ENCODE data around the gene S100A7.
"Not testable (repeated sequence)": the region's sequence is repeated elsewhere in the genome, so short reads cannot be mapped to it uniquely, and the experiment has no call there.

S100A7 gene

GRCh38 chr1:153459655-153460054 is 796 bp downstream of the S100A7 start:
- TF ChIP-seq ZFX (IDR thresholded peaks at IDR 0.05; ENCODE audit: borderline replicate concordance) (no peak), CTCF (IDR thresholded peaks at IDR 0.05) (no peak)
- no peak overlapping the region for H3K27ac ChIP-seq

- no peak for TF ChIP-seq CTCF (IDR thresholded peaks at IDR 0.05)
- TF ChIP-seq ZFX (IDR thresholded peaks at IDR 0.05; ENCODE audit: borderline replicate concordance) = no peak
- no peak overlapping the region for H3K27ac ChIP-seq
Observed at GRCh38 chr1:153456396-153456795, 4.1 kb downstream of the S100A7 start.

DNA sequence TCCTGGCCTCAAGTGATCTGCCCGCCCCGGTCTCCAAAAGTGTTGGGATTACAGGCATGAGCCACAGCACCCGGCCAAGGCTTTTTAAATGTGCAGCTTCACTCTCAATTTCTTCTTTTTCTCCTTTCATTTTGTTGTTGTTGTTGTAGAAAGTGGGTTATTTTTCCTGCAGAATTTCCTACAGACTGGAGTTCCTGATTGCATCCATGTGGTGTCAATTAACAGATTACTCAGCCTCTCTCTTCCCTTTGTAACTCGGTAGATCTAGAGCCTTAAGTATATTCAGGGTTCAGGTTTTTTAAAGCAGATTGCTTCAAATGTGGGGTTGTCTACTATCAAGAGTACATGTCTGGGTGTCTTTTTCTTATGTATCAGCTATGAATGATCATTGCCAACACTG is 11.6 kb downstream of the S100A7 start:
- not testable (repeated sequence) for H3K27ac ChIP-seq

DNA sequence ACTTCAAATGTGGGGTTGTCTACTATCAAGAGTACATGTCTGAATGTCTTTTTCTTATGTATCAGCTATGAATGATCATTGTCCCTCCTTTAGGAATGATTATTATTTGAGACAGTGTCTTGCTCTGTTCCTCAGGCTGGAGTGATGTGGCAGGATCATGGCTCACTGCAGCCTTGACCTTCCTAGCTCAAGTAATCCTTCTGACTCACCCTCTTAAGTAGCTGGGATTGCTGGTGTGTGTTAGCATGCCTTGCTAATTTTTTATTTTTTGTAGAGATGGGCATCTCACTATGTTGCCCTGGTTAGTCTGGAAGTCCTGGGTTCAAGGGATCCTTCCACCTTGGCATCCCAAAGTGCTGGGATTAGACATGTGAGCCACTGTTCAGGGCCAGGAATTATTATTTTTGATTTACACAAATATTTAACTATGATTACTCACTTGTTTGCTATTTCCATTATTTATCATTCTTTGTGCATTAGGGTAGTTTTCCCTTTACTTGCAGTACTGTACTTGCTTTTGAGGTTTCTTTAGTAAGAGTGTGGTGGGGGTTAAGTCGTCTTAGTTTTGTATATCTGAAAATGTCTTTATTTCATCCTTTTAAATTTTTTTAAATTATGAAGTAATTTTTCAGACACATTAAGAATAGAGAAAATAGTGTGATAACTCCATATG is 12.8 kb downstream of the S100A7 start:
- H3K27ac ChIP-seq = no peak overlapping the region
- TF ChIP-seq CTCF (IDR thresholded peaks at IDR 0.05) (no peak), ZFX (IDR thresholded peaks at IDR 0.05; ENCODE audit: borderline replicate concordance) (no peak)

DNA sequence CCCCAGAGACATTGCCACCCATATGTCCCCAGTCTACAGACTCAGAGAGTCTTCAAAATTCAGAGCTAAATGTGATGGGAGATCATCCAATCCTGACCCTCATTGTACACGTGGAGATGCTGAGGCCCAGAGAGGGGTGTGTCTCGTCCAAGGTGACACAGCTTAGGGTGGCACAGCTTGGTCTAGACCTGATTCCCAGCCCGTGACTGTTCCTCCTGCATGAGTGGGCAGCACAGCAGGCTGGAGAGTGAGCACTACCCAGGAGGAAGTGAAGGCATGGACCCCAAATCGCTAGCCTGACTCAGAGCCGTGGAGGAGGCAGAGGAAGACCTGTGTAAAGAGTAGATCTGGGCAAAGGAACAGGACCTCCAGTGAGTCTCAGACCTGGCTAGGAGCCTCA is 16.4 kb downstream of the S100A7 start:
- TF ChIP-seq CTCF (IDR thresholded peaks at IDR 0.05) = no peak
- no peak for TF ChIP-seq ZFX (IDR thresholded peaks at IDR 0.05; ENCODE audit: borderline replicate concordance)
- H3K27ac ChIP-seq = no peak overlapping the region

DNA sequence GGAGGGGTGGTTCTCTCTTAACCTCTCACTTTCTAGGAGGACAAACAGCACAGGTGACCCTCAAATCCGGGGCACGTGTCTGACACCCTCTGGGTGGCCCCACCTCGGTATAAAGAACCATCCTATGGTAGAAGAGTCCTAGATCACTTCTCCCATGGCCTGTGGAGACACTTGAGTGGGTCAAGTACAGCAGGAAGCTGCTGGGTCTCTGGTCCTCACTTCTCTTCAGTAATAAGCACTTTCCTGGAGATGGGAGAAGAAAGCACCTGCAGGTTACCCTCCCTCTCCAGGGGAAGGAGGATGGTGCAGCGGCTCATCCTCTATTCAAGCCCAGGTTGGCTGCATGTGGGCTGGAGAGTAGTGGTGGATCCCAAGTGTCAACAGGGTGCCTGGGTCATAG is 17.0 kb downstream of the S100A7 start:
- H3K27ac ChIP-seq = no peak overlapping the region
- TF ChIP-seq CTCF (IDR thresholded peaks at IDR 0.05) (no peak), ZFX (IDR thresholded peaks at IDR 0.05; ENCODE audit: borderline replicate concordance) (no peak)

GRCh38 chr1:153441238-153441755 is 19.2 kb downstream of the S100A7 start:
- H3K27ac ChIP-seq = no peak overlapping the region
- TF ChIP-seq CTCF (IDR thresholded peaks at IDR 0.05) (no peak), ZFX (IDR thresholded peaks at IDR 0.05; ENCODE audit: borderline replicate concordance) (no peak)

GRCh38 chr1:153439273-153439672 is 21.2 kb downstream of the S100A7 start:
- no peak overlapping the region for H3K27ac ChIP-seq
- no peak for TF ChIP-seq CTCF (IDR thresholded peaks at IDR 0.05)
- TF ChIP-seq ZFX (IDR thresholded peaks at IDR 0.05; ENCODE audit: borderline replicate concordance) = no peak
